HepG2 (cell line): Measurements from ENCODE around the gene CERS4. TPM values are rescaled to one million over a fixed set of nuclear protein-coding genes. Genes with fewer than 3 reads are reported as not detected.

Source experiments
- ETV5 ChIP-seq: IDR thresholded peaks from 2 replicates; pipeline ENCODE4 v1.6.1; 2018; ENCODE audit warnings: missing biosample characterization, missing genetic modification reagents, inconsistent platforms, borderline replicate concordance
- FOXP4 ChIP-seq: sonication (generic); formaldehyde crosslinking; IDR thresholded peaks from 2 replicates; pipeline ENCODE4 v1.4.0; 2020; ENCODE audit warnings: missing genetic modification reagents
- MED1 ChIP-seq: sonication (generic); formaldehyde crosslinking; IDR thresholded peaks from 2 replicates; pipeline ENCODE4 v1.4.0; 2020; ENCODE audit warnings: missing genetic modification reagents
- SOX6 ChIP-seq, 2 experiments: fragments of 450-650 bp in 1 of 2; sonication (generic) in 1 of 2; formaldehyde crosslinking in 1 of 2; IDR thresholded peaks; 2 replicates each; pipeline versions ENCODE4 v1.4.0 to v1.6.1; 2017 to 2020; ENCODE audit warnings: antibody characterized with exemption in 1 of 2, mild to moderate bottlenecking in 1 of 2, missing genetic modification reagents in 1 of 2
- ZBED4 ChIP-seq: sonication (generic); formaldehyde crosslinking; IDR thresholded peaks from 2 replicates; pipeline ENCODE4 v1.4.0; 2020; ENCODE audit warnings: missing genetic modification reagents, borderline replicate concordance
- ZNF407 ChIP-seq: sonication (generic); formaldehyde crosslinking; IDR thresholded peaks from one replicate; pipeline ENCODE4 v1.5.1; 2020; ENCODE audit warnings: mild to moderate bottlenecking, missing genetic modification reagents; ENCODE audit errors: not compliant biosample characterization
- ZNF772 ChIP-seq: sonication (generic); formaldehyde crosslinking; IDR thresholded peaks from 2 replicates; pipeline ENCODE4 v1.5.0; 2020; ENCODE audit warnings: mild to moderate bottlenecking, missing genetic modification reagents
- polyA plus RNA-seq, 8 experiments: library from polyadenylated mRNA; depleted of rRNA in 3 of 8; stranded (reverse) in 7 of 8; unstranded in 1 of 8; fragments of >200 nt; fragmentation: Illumina TruSeq in 4 of 8; extraction: Trizol in 4 of 8; gene quantifications; 2 replicates each; pipeline versions ENCODE4 v1.2.1 to v1.2.3, GENCODE V29; 2011 to 2016; ENCODE audit warnings: low read depth in 4 of 8, missing spikeins in 1 of 8, mixed read lengths in 1 of 8; ENCODE audit not compliant: insufficient read depth in 1 of 8
- total RNA-seq, 5 experiments: library from RNA; depleted of rRNA; stranded (reverse); fragments of >200 nt; fragmentation: Illumina TruSeq; extraction: Trizol; gene quantifications; 2 replicates each; pipeline ENCODE4 v1.2.3, GENCODE V29; 2016; ENCODE audit warnings: low read depth in 1 of 5

Gene CERS4
- total and polyA plus RNA-seq, 2 of the 13 experiments (the other 11 are each of a cell fraction or from before 2014, with no cell fraction given) = 74.7 to 83.5 TPM

- peak; percentile 40; the same call in 1 of the 2 replicates for TF ChIP-seq ZBED4
- no peak for TF ChIP-seq ZNF772 (CRISPR knock-in tag)
- peak; percentile 67 for TF ChIP-seq FOXP4
- TF ChIP-seq MED1 (CRISPR knock-in tag) = no peak
- no peak for TF ChIP-seq SOX6 (IDR thresholded peaks at IDR 0.05)
- TF ChIP-seq SOX6 (CRISPR knock-in tag; IDR thresholded peaks at IDR 0.05) = peak; percentile 90
- peak; percentile 73 for TF ChIP-seq ETV5
- TF ChIP-seq ZNF407 = no peak
These were observed at the start of gene CERS4 (continued) for GRCh38 chr19:8208922-8209461.
